GM18526 (cell line): ENCODE data around the gene FNDC7.

Experiments used
- POLR2A ChIP-seq: IDR thresholded peaks from 3 replicates; pipeline ENCODE4 v1.6.1; 2011; ENCODE audit not compliant: insufficient read length; ENCODE audit errors: extremely low read depth

Gene FNDC7

GRCh38 chr1:108750476-108751181 lies 37.9 kb downstream of the FNDC7 start:
- no peak for TF ChIP-seq POLR2A

- no peak for TF ChIP-seq POLR2A
Measured at GRCh38 chr1:108753363-108753762, 40.7 kb downstream of the FNDC7 start.

- no peak for TF ChIP-seq POLR2A
Measured at GRCh38 chr1:108758796-108759195, 46.1 kb downstream of the FNDC7 start.

- TF ChIP-seq POLR2A: no peak
Measured at GRCh38 chr1:108767115-108767514, 54.4 kb downstream of the FNDC7 start.

- TF ChIP-seq POLR2A: no peak
Measured at GRCh38 chr1:108767708-108768107, 55.0 kb downstream of the FNDC7 start.

GRCh38 chr1:108777839-108778238 lies 65.1 kb downstream of the FNDC7 start:
- no peak for TF ChIP-seq POLR2A

GRCh38 chr1:108779455-108779854 lies 66.7 kb downstream of the FNDC7 start:
- no peak for TF ChIP-seq POLR2A

- no peak for TF ChIP-seq POLR2A
Measured at GRCh38 chr1:108780937-108781574, 68.3 kb downstream of the FNDC7 start.

GRCh38 chr1:108785264-108785663 lies 72.6 kb downstream of the FNDC7 start:
- no peak for TF ChIP-seq POLR2A

GRCh38 chr1:108785880-108786279 lies 73.2 kb downstream of the FNDC7 start:
- TF ChIP-seq POLR2A: no peak

- TF ChIP-seq POLR2A: no peak
Measured at GRCh38 chr1:108791790-108792189, 79.1 kb downstream of the FNDC7 start.
